MM.1S (cell line): Measurements from ENCODE around the gene ANAPC5.

Source experiments
- DNase-seq: peaks from one replicate; pipeline ENCODE4 v3.0.0-alpha.2; 2015
- H2AFZ ChIP-seq: fragments of 300-600 bp; sonication (generic); 2 replicates; pipeline ENCODE4 v1.6.0; 2016; ENCODE audit warnings: antibody characterized with exemption, low read length
- H3F3A ChIP-seq: fragments of 300-600 bp; sonication (generic); 2 replicates; pipeline ENCODE4 v1.6.1; 2016; ENCODE audit warnings: mild to moderate bottlenecking, antibody characterized with exemption, low read length, moderate library complexity, mixed read lengths; ENCODE audit not compliant: insufficient read depth
- H3K27ac ChIP-seq: fragments of 300-600 bp; sonication (generic); 2 replicates; pipeline ENCODE4 v1.5.1; 2016; ENCODE audit warnings: mild to moderate bottlenecking, low read length
- H3K27me3 ChIP-seq: fragments of 300-600 bp; sonication (generic); replicated peaks from 2 replicates; pipeline ENCODE4 v1.6.0; 2016; ENCODE audit warnings: low read length; ENCODE audit not compliant: insufficient read depth
- H3K36me3 ChIP-seq: fragments of 300-600 bp; sonication (generic); replicated peaks from 2 replicates; pipeline ENCODE4 v1.6.1; 2016; ENCODE audit warnings: mild to moderate bottlenecking, low read length, mixed read lengths; ENCODE audit not compliant: insufficient read depth
- H3K4me1 ChIP-seq: fragments of 300-600 bp; sonication (generic); 2 replicates; pipeline ENCODE4 v1.6.1; 2016; ENCODE audit warnings: low read length, mixed read lengths
- H3K4me2 ChIP-seq: fragments of 300-600 bp; sonication (generic); 2 replicates; pipeline ENCODE4 v1.6.0; 2016; ENCODE audit warnings: low read depth, low read length
- H3K4me3 ChIP-seq: fragments of 300-600 bp; sonication (generic); 2 replicates; pipeline ENCODE4 v1.5.1; 2016; ENCODE audit warnings: low read length, mixed read lengths
- H3K79me2 ChIP-seq: fragments of 300-600 bp; sonication (generic); 2 replicates; pipeline ENCODE4 v1.6.1; 2016; ENCODE audit warnings: mixed run types, low read length, mixed read lengths
- H3K9ac ChIP-seq: fragments of 300-600 bp; sonication (generic); 2 replicates; pipeline ENCODE4 v1.6.1; 2016; ENCODE audit warnings: low read length, mixed read lengths
- H3K9me2 ChIP-seq: fragments of 300-600 bp; sonication (generic); replicated peaks from 2 replicates; pipeline ENCODE4 v1.6.1; 2016; ENCODE audit warnings: mild to moderate bottlenecking, low read length, mixed read lengths; ENCODE audit not compliant: insufficient read depth
- H3K9me3 ChIP-seq: fragments of 300-600 bp; sonication (generic); replicated peaks from 2 replicates; pipeline ENCODE4 v1.6.1; 2016; ENCODE audit warnings: mild to moderate bottlenecking, low read length, mixed read lengths; ENCODE audit not compliant: insufficient read depth
- H4K20me1 ChIP-seq: fragments of 300-600 bp; sonication (generic); 2 replicates; pipeline ENCODE4 v1.6.1; 2016; ENCODE audit warnings: mild to moderate bottlenecking, low read length, moderate library complexity, mixed read lengths; ENCODE audit not compliant: insufficient read depth
- EZH2 ChIP-seq: fragments of 300-600 bp; sonication (generic); optimal IDR thresholded peaks from 2 replicates; pipeline ENCODE3; 2017; ENCODE audit warnings: low read depth, mild to moderate bottlenecking, antibody characterized with exemption, low read length, mixed read lengths
- EZH2phosphoT487 ChIP-seq: fragments of 300-600 bp; sonication (generic); IDR thresholded peaks from 2 replicates; pipeline ENCODE4 v1.6.1; 2018; ENCODE audit warnings: antibody characterized with exemption, low read length
- TF ChIP-seq, protein P1 (sequence below): fragments of 300-600 bp; sonication (generic); IDR thresholded peaks from 2 replicates; pipeline ENCODE4 v1.5.1; 2016; ENCODE audit warnings: antibody characterized with exemption, low read length, mixed read lengths

The ANAPC5 gene

DNA sequence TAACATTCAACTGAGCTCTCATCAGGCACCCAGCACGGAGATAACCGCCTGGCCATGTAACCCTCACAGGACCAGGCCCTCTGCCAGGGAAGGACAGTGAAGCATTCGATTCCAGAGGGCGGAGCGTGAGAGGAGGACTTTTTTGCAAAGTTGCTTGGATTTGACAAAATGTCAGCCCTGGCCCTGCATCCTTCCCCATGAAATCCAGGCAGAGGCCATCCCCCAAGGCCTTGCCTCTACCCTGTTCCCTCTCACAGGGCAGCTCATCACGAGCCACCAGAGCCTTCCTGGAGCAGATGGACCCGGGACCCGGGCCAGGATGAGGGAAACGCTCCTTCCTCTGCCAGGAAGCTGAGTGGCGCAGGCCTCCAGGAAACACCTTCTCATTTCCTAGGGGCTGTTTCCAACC is 72.7 kb downstream of the ANAPC5 start:
- no peak overlapping the region for H3K4me3 ChIP-seq
- H3K9ac ChIP-seq: no peak overlapping the region
- H3K79me2 ChIP-seq: peaks cover 27% of the 10 kb centered on the region
- no peak for DNase-seq
- H3F3A ChIP-seq: no peaks in the 10 kb centered on the region
- H3K9me3 ChIP-seq: no peaks in the 10 kb centered on the region
- no peaks in the 10 kb centered on the region for H3K36me3 ChIP-seq
- no peak overlapping the region for H3K4me2 ChIP-seq
- H3K9me2 ChIP-seq: no peaks in the 10 kb centered on the region
- TF ChIP-seq EZH2 (no peak), EZH2phosphoT487 (no peak)
- TF ChIP-seq, protein P1, sequence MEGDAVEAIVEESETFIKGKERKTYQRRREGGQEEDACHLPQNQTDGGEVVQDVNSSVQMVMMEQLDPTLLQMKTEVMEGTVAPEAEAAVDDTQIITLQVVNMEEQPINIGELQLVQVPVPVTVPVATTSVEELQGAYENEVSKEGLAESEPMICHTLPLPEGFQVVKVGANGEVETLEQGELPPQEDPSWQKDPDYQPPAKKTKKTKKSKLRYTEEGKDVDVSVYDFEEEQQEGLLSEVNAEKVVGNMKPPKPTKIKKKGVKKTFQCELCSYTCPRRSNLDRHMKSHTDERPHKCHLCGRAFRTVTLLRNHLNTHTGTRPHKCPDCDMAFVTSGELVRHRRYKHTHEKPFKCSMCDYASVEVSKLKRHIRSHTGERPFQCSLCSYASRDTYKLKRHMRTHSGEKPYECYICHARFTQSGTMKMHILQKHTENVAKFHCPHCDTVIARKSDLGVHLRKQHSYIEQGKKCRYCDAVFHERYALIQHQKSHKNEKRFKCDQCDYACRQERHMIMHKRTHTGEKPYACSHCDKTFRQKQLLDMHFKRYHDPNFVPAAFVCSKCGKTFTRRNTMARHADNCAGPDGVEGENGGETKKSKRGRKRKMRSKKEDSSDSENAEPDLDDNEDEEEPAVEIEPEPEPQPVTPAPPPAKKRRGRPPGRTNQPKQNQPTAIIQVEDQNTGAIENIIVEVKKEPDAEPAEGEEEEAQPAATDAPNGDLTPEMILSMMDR: no peak
- H3K27me3 ChIP-seq: no peaks in the 10 kb centered on the region
- no peaks in the 10 kb centered on the region for H4K20me1 ChIP-seq
- no peak overlapping the region for H3K27ac ChIP-seq
- H2AFZ ChIP-seq: no peak overlapping the region
- no peaks in the 10 kb centered on the region for H3K4me1 ChIP-seq

DNA sequence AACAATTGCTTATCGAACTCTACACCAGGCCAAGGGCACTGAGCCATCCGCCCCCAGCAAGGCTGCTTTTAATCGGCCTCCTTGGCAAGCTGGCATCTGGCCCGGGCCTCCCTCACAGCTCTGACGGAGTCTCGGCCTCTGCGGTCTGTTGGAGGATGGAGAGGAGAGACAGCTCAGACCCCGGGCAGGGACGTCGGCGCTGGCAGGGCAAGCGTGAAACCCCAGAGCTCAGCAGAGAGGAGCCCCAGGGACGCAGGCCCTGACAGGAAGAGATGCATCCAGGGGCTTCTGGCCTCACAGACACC is 73.2 kb downstream of the ANAPC5 start:
- Histone ChIP-seq H3K79me2 (peaks cover 27% of the 10 kb centered on the region), H3K9me2 (no peaks in the 10 kb centered on the region), H4K20me1 (no peaks in the 10 kb centered on the region), H3K9me3 (no peaks in the 10 kb centered on the region), H3K9ac (no peak overlapping the region), H3K4me2 (no peak overlapping the region), H3K27ac (no peak overlapping the region), H2AFZ (no peak overlapping the region), H3F3A (no peaks in the 10 kb centered on the region), H3K36me3 (no peaks in the 10 kb centered on the region), H3K4me1 (no peaks in the 10 kb centered on the region), H3K4me3 (no peak overlapping the region), H3K27me3 (no peaks in the 10 kb centered on the region)
- DNase-seq: no peak
- TF ChIP-seq EZH2: no peak
- TF ChIP-seq, protein P1: no peak
- no peak for TF ChIP-seq EZH2phosphoT487

DNA sequence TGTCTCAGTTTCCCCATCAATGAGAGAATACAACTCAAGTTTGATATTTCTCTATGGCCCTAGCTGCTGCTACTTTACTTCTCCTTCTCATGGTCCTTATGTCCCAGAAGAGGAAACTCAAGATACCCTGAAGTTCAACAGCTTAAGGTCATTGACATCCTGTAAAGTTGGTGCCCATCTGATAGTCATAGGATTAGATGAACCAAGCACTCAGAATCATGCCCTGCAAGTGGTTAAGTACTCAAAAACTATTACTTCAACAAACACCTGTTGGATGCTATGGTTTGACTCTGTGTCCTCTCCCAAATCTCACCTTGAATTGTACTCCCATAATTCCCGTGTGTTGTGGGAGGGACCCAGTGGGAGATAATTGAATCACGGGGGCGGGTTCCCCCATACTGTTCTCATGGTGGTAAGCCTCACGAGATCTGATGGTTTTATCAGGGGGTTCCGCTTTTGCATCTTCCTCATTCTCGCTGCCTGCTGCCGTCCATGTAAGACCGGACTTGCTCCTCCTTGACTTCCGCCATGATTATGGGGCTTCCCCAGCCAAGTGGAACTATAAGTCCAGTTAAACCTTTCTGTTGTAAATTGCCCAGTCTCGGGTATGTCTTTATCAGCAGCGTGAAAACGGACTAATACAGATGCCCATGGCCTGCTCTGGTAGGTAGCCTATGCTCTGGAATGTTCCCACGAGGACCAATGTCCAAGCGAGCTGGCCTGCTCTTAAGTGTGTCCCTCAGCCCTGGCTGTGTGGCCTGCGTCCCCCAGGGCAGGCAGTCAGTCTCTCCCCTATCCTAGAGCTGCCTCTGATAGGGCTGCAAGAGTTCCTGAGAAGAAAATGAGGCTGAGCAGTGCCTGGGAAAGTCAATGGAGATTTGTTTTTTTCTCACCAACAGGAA is 73.8 kb downstream of the ANAPC5 start:
- H3K9me2 ChIP-seq: no peaks in the 10 kb centered on the region

More for the DNA sequence above, 73.8 kb downstream of the ANAPC5 start:
- H3K4me3 ChIP-seq: no peak overlapping the region
- no peak overlapping the region for H3K27ac ChIP-seq
- H3K36me3 ChIP-seq: no peaks in the 10 kb centered on the region
- H3K4me1 ChIP-seq: no peaks in the 10 kb centered on the region
- no peaks in the 10 kb centered on the region for H3F3A ChIP-seq
- no peak for DNase-seq
- H3K9me3 ChIP-seq: no peaks in the 10 kb centered on the region
- no peaks in the 10 kb centered on the region for H4K20me1 ChIP-seq
- no peaks in the 10 kb centered on the region for H3K27me3 ChIP-seq
- peaks cover 23% of the 10 kb centered on the region for H3K79me2 ChIP-seq
- H3K4me2 ChIP-seq: no peak overlapping the region
- TF ChIP-seq EZH2phosphoT487 (no peak), EZH2 (no peak)
- TF ChIP-seq, protein P1: no peak
- H3K9ac ChIP-seq: no peak overlapping the region
- H2AFZ ChIP-seq: no peak overlapping the region
